ENCODE data around the gene PAGR1.

- TF ChIP-seq SKI (IDR thresholded peaks at IDR 0.05; ENCODE audit: partially characterized antibody), result no peak
- no peak for TF ChIP-seq POLR2A (IDR thresholded peaks at IDR 0.05; ENCODE audit: insufficient read depth in 1 of 2, low read depth in 2 of 2, low read length in 2 of 2)
- no peak for TF ChIP-seq CTCF (CRISPR knock-in tag; IDR thresholded peaks at IDR 0.05)
Measured at GRCh38 chr16:29845656-29846055, 29.7 kb downstream of the PAGR1 start.

All from HepG2 (cell line).